Endodermal cell (in vitro differentiated cells): ENCODE data around the gene USB1. TPM values are rescaled to one million over a fixed set of nuclear protein-coding genes. Genes with fewer than 3 reads are reported as not detected.
A peak's percentile ranks its signal among the peaks of the same experiment; 100 is the strongest.

Source experiments
- DNase-seq: peaks from one replicate; pipeline ENCODE4 v3.0.0-alpha.2; 2017
- H3K27ac ChIP-seq: 2 replicates; pipeline ENCODE4 v1.5.1; 2013; ENCODE audit warnings: mild to moderate bottlenecking, low read depth, low read length, moderate library complexity
- H3K27me3 ChIP-seq: 2 replicates; pipeline ENCODE4 v1.6.1; 2013; ENCODE audit warnings: mild to moderate bottlenecking, low read length, moderate library complexity; ENCODE audit not compliant: insufficient read depth, control insufficient read depth, poor library complexity, severe bottlenecking
- H3K36me3 ChIP-seq: 2 replicates; pipeline ENCODE4 v1.7.0; 2013; ENCODE audit warnings: mild to moderate bottlenecking, low read length, moderate library complexity; ENCODE audit not compliant: control insufficient read depth, insufficient read depth
- H3K4me1 ChIP-seq: one replicate; pipeline ENCODE4 v1.7.0; 2013; ENCODE audit warnings: low read length; ENCODE audit not compliant: control insufficient read depth, insufficient read depth
- H3K4me3 ChIP-seq: 2 replicates; pipeline ENCODE4 v1.5.1; 2013; ENCODE audit warnings: mild to moderate bottlenecking, low read length, moderate library complexity
- H3K9ac ChIP-seq: 2 replicates; pipeline ENCODE4 v1.6.1; 2013; ENCODE audit warnings: mild to moderate bottlenecking, low read length, moderate library complexity; ENCODE audit not compliant: poor library complexity, severe bottlenecking; ENCODE audit errors: extremely low read depth
- H3K9me3 ChIP-seq: 2 replicates; pipeline ENCODE4 v1.6.1; 2013; ENCODE audit warnings: mild to moderate bottlenecking, low read length, moderate library complexity; ENCODE audit not compliant: control insufficient read depth
- H3K27ac Mint-ChIP-seq: 2 replicates; pipeline ENCODE4 v1.8.0; 2020; ENCODE audit warnings: mixed read lengths
- H3K27me3 Mint-ChIP-seq: 2 replicates; pipeline ENCODE4 v1.8.0; 2021; ENCODE audit warnings: mild to moderate bottlenecking, mixed read lengths; ENCODE audit not compliant: insufficient read depth
- H3K36me3 Mint-ChIP-seq: 2 replicates; pipeline ENCODE4 v1.8.0; 2020; ENCODE audit warnings: low read depth, mixed read lengths
- H3K4me1 Mint-ChIP-seq: 2 replicates; pipeline ENCODE4 v1.8.0; 2020; ENCODE audit warnings: mixed read lengths
- H3K4me3 Mint-ChIP-seq: 2 replicates; pipeline ENCODE4 v1.8.0; 2020; ENCODE audit warnings: mild to moderate bottlenecking, moderate library complexity, mixed read lengths
- H3K9me3 Mint-ChIP-seq: 2 replicates; pipeline ENCODE4 v1.8.0; 2020; ENCODE audit warnings: mild to moderate bottlenecking, mixed read lengths
- CTCF ChIP-seq: fragments of 200-600 bp; sonication (generic); conservative IDR thresholded peaks from 2 replicates; pipeline ENCODE4 v1.5.0; 2021; ENCODE audit warnings: antibody characterized with exemption, mild to moderate bottlenecking
- WGBS, 2 experiments: methylation state at CpG; one replicate each; pipeline versions ENCODE4 v1.1.5 to v1.1.7; 2013; ENCODE audit warnings: missing lambda C conversion rate in 2 of 2, mixed read lengths in 1 of 2; ENCODE audit not compliant: insufficient coverage in 1 of 2, insufficient read length in 1 of 2; 5-methylcytosine and 5-hydroxymethylcytosine counted together
- total RNA-seq, 2 donors: library from RNA; stranded (reverse); fragmentation: NEBNext Ultra II Directional in 1 of 2; extraction: Animal tissue kit (Norgen Biotek cat#: 25700) in 1 of 2; gene quantifications; 2 replicates in 1 of 2; 3 replicates in 1 of 2; pipeline ENCODE4 v1.2.1, GENCODE V29; 2021

Gene USB1
- total RNA-seq, 2 donors from 2014 or later: 139 to 163 TPM

- H3K4me1 ChIP-seq: peaks cover 16% of the 10 kb centered on the region
- Mint-ChIP-seq H3K9me3 (no peaks in the 10 kb centered on the region), H3K27ac (peak within 1 kb of the TSS; percentile 97), H3K4me1 (peaks cover 23% of the 10 kb centered on the region), H3K4me3 (peak within 1 kb of the TSS; percentile 89), H3K36me3 (peaks cover 43% of the 10 kb centered on the region), H3K27me3 (no peaks in the 10 kb centered on the region)
- no peaks in the 10 kb centered on the region for H3K9me3 ChIP-seq
- H3K27me3 ChIP-seq: no peaks in the 10 kb centered on the region
- peaks cover 35% of the 10 kb centered on the region for H3K36me3 ChIP-seq
- peak; percentile 63 for DNase-seq
- 0 to 1% methylated on average over 6 to 80 of the region's 95 CpGs for WGBS, 2 experiments
- no peak for TF ChIP-seq CTCF
- peak within 1 kb of the TSS; percentile 68 for H3K27ac ChIP-seq
- H3K4me3 ChIP-seq: peak within 1 kb of the TSS; percentile 87
- H3K9ac ChIP-seq: peak within 1 kb of the TSS; percentile 57
Measured at GRCh38 chr16:57999971-58000705, 1.1 kb upstream of the USB1 start, which contains the start of gene ZNF319. Gene ZNF319, minus strand, starts transcription at chr16:58000672. Its CDS starts 2,407 bp downstream, at chr16:57998265.

GRCh38 chr16:58001781-58002415 is 691 bp downstream of the USB1 start:
- H3K9me3 Mint-ChIP-seq: peaks cover 6% of the 10 kb centered on the region
- Histone ChIP-seq H3K9me3 (peaks cover 14% of the 10 kb centered on the region), H3K4me3 (peak overlapping the region; percentile 87), H3K36me3 (peaks cover 48% of the 10 kb centered on the region), H3K27me3 (no peaks in the 10 kb centered on the region), H3K4me1 (peaks cover 16% of the 10 kb centered on the region), H3K27ac (no peak overlapping the region), H3K9ac (peak overlapping the region; percentile 56)
- H3K4me1 Mint-ChIP-seq: peaks cover 23% of the 10 kb centered on the region
- peak overlapping the region; percentile 89 for H3K4me3 Mint-ChIP-seq
- DNase-seq: no peak
- no peak for TF ChIP-seq CTCF
- WGBS, 2 experiments: 46 to 47% methylated on average over 10 of the region's 10 CpGs
- H3K27me3 Mint-ChIP-seq: no peaks in the 10 kb centered on the region
- peak overlapping the region; percentile 97 for H3K27ac Mint-ChIP-seq
- H3K36me3 Mint-ChIP-seq: peaks cover 56% of the 10 kb centered on the region

- no peaks in the 10 kb centered on the region for H3K27me3 ChIP-seq
- Mint-ChIP-seq H3K27me3 (no peaks in the 10 kb centered on the region), H3K9me3 (peaks cover 9% of the 10 kb centered on the region), H3K4me1 (peaks cover 23% of the 10 kb centered on the region), H3K4me3 (peak overlapping the region; percentile 89), H3K27ac (no peak overlapping the region), H3K36me3 (peaks cover 54% of the 10 kb centered on the region)
- peaks cover 19% of the 10 kb centered on the region for H3K9me3 ChIP-seq
- no peak for TF ChIP-seq CTCF
- H3K27ac ChIP-seq: no peak overlapping the region
- peak overlapping the region; percentile 87 for H3K4me3 ChIP-seq
- 89 to 93% methylated on average over 6 to 9 of the region's 9 CpGs for WGBS, 2 experiments
- peaks cover 16% of the 10 kb centered on the region for H3K4me1 ChIP-seq
- peaks cover 53% of the 10 kb centered on the region for H3K36me3 ChIP-seq
- no peak for DNase-seq
- H3K9ac ChIP-seq: no peak overlapping the region
Measured at GRCh38 chr16:58002416-58002800, 1.2 kb downstream of the USB1 start.
